Stomach (tissue), 9 donors: ENCODE measurements around the gene ADH4. TPM values are rescaled to one million over a fixed set of nuclear protein-coding genes. Genes with fewer than 3 reads are reported as not detected.

Experiments used
- DNase-seq, 2 donors: peaks; one replicate each; pipeline versions ENCODE4 v3.0.0 to v3.0.0-alpha.2; 2013 to 2019
- H3K27ac ChIP-seq, 5 donors: fragments of 200-600 bp in 4 of 5; sonication (generic) in 4 of 5; one replicate each; pipeline ENCODE4 v1.5.1; 2013 to 2019; ENCODE audit warnings: mild to moderate bottlenecking in 1 of 5, moderate library complexity in 1 of 5
- H3K27me3 ChIP-seq, 3 donors: fragments of 200-600 bp; sonication (generic); one replicate each; pipeline ENCODE4 v1.5.1; 2017 to 2019; ENCODE audit warnings: mixed run types in 1 of 3
- H3K36me3 ChIP-seq, 4 donors: fragments of 200-600 bp; sonication (generic); 1 replicate in 3 of 4; 2 replicates in 1 of 4; pipeline ENCODE4 v1.5.1; 2016 to 2019
- H3K4me1 ChIP-seq, 4 donors: fragments of 200-600 bp; sonication (generic); one replicate each; pipeline ENCODE4 v1.5.1; 2016 to 2019
- H3K4me3 ChIP-seq, 4 donors: fragments of 200-600 bp; sonication (generic) in 3 of 4; one replicate each; pipeline ENCODE4 v1.5.1; 2016 to 2019; ENCODE audit warnings: mild to moderate bottlenecking in 1 of 4
- H3K9me3 ChIP-seq, 4 donors: fragments of 200-600 bp; sonication (generic); one replicate each; pipeline ENCODE4 v1.5.1; 2016 to 2019
- CTCF ChIP-seq, 7 experiments: fragments of 450-650 bp in 4 of 7; fragments of 200-600 bp in 3 of 7; sonication (generic) in 3 of 7; IDR thresholded peaks; one replicate each; pipeline ENCODE4 v1.5.1; 2016 to 2019; ENCODE audit warnings: antibody characterized with exemption in 7 of 7, control low read depth in 2 of 7, mild to moderate bottlenecking in 1 of 7
- EP300 ChIP-seq: sonication (generic); formaldehyde crosslinking; IDR thresholded peaks from one replicate; pipeline ENCODE4 v1.6.1; 2017; ENCODE audit warnings: antibody characterized with exemption
- POLR2A ChIP-seq, 4 donors: fragments of 450-650 bp; IDR thresholded peaks; one replicate each; pipeline ENCODE4 v1.6.1; 2016; ENCODE audit warnings: antibody characterized with exemption in 4 of 4, control low read depth in 2 of 4, mild to moderate bottlenecking in 1 of 4, moderate library complexity in 1 of 4
- POLR2AphosphoS5 ChIP-seq, 3 donors: sonication (generic); formaldehyde crosslinking; IDR thresholded peaks; one replicate each; pipeline ENCODE4 v1.6.1; 2016; ENCODE audit warnings: antibody characterized with exemption in 3 of 3
- WGBS, 5 donors: extraction: QIAGEN DNeasy Blood & Tissue Kit in 3 of 5; methylation state at CpG; one replicate each; pipeline versions ENCODE4 v1.1.5 to v1.1.7; 2013 to 2018; 5-methylcytosine and 5-hydroxymethylcytosine counted together
- intact Hi-C: fragments of 100-400 bp; cut with DNase I; formaldehyde crosslinking; loops from one replicate; pipeline ENCODE4 v1.15.1; 2023; ENCODE audit warnings: low total_unique reads
- polyA plus RNA-seq, 3 donors: library from polyadenylated mRNA; stranded (reverse); fragments of 200-250 nt; gene quantifications; one replicate each; pipeline ENCODE4 v1.2.3, GENCODE V29; 2013
- total RNA-seq, 5 donors: library from RNA; depleted of rRNA; stranded (reverse); fragments of >200 nt; gene quantifications; one replicate each; pipeline versions ENCODE4 v1.1.0 to v1.2.3, GENCODE V29; 2014 to 2016
- donor health status: healthy with polysubstance abuse.
- donor health status: Bipolar disorder and iron deficiency.
- donor health status: healthy.

ADH4 gene
- total and polyA plus RNA-seq, 8 donors, result 0.25 to 1.8 (median 0.50) TPM; not detected in 5

GRCh38 chr4:99078931-99079624 is 65.0 kb downstream of the ADH4 start:
- TF ChIP-seq POLR2AphosphoS5 (IDR thresholded peaks at IDR 0.05) (no peak), EP300 (no peak), POLR2A (IDR thresholded peaks at IDR 0.05) (no peak), CTCF (IDR thresholded peaks at IDR 0.05) (no peak)
- peaks cover 58 to 100% (median 100%) of the 10 kb centered on the region in 4 donors for H3K36me3 ChIP-seq
- H3K4me3 ChIP-seq, result no peak overlapping the region
- WGBS, 5 donors, result 54 to 65% (median 60%) methylated on average over 5 of the region's 5 CpGs
- H3K27ac ChIP-seq, result no peak overlapping the region
- peaks cover 0 to 36% (median 13%) of the 10 kb centered on the region in 4 donors for H3K4me1 ChIP-seq
- intact Hi-C loops, result no loop called here
- no peaks in the 10 kb centered on the region for H3K27me3 ChIP-seq
- DNase-seq, result no peak
- H3K9me3 ChIP-seq, result no peaks in the 10 kb centered on the region

GRCh38 chr4:99078336-99078735 is 65.8 kb downstream of the ADH4 start:
- WGBS, 5 donors, result 83 to 92% (median 91%) methylated on average over 5 of the region's 5 CpGs
- H3K9me3 ChIP-seq, result no peaks in the 10 kb centered on the region
- H3K36me3 ChIP-seq, result peaks cover 57 to 100% (median 100%) of the 10 kb centered on the region in 4 donors
- H3K27ac ChIP-seq, result no peak overlapping the region
- peaks cover 0 to 33% (median 10%) of the 10 kb centered on the region in 4 donors for H3K4me1 ChIP-seq
- H3K4me3 ChIP-seq, result no peak overlapping the region
- no peak for TF ChIP-seq POLR2A (IDR thresholded peaks at IDR 0.05)
- no peak for TF ChIP-seq EP300
- TF ChIP-seq POLR2AphosphoS5 (IDR thresholded peaks at IDR 0.05), result no peak
- no peak for TF ChIP-seq CTCF (IDR thresholded peaks at IDR 0.05)
- no peaks in the 10 kb centered on the region for H3K27me3 ChIP-seq
- intact Hi-C loops, result no loop called here
- DNase-seq, result no peak

GRCh38 chr4:99077177-99077576 is 66.9 kb downstream of the ADH4 start:
- 82 to 93% (median 85%) methylated on average over 4 of the region's 4 CpGs for WGBS, 5 donors
- no peak overlapping the region for H3K27ac ChIP-seq

GRCh38 chr4:99076292-99076976 is 67.7 kb downstream of the ADH4 start:
- TF ChIP-seq POLR2AphosphoS5 (IDR thresholded peaks at IDR 0.05) (no peak), EP300 (no peak), CTCF (IDR thresholded peaks at IDR 0.05) (no peak), POLR2A (IDR thresholded peaks at IDR 0.05) (no peak)
- no peak for DNase-seq
- intact Hi-C loops, result no loop called here
- H3K36me3 ChIP-seq, result peaks cover 51 to 100% (median 100%) of the 10 kb centered on the region in 4 donors
- no peak overlapping the region for H3K4me3 ChIP-seq
- H3K27me3 ChIP-seq, result no peaks in the 10 kb centered on the region
- H3K9me3 ChIP-seq, result no peaks in the 10 kb centered on the region
- 90 to 98% (median 96%) methylated on average over 5 of the region's 5 CpGs for WGBS, 5 donors
- H3K27ac ChIP-seq, result no peak overlapping the region
- peaks cover 0 to 19% (median 5%) of the 10 kb centered on the region in 4 donors for H3K4me1 ChIP-seq

More at GRCh38 chr4:99077177-99077576, 66.9 kb downstream of the ADH4 start:
- intact Hi-C loops, result no loop called here
- Histone ChIP-seq H3K36me3 (peaks cover 49 to 100% (median 100%) of the 10 kb centered on the region in 4 donors), H3K27me3 (no peaks in the 10 kb centered on the region), H3K4me3 (no peak overlapping the region), H3K4me1 (peaks cover 0 to 22% (median 6%) of the 10 kb centered on the region in 4 donors), H3K9me3 (no peaks in the 10 kb centered on the region)
- no peak for TF ChIP-seq POLR2AphosphoS5 (IDR thresholded peaks at IDR 0.05)
- no peak for DNase-seq
